Mucosa of stomach (tissue), 1 donor: ENCODE results near the gene NEUROD1.

ENCODE experiments used
- H3K27me3 ChIP-seq: one replicate; pipeline ENCODE4 v1.7.0; 2013; ENCODE audit warnings: mild to moderate bottlenecking, low read length; ENCODE audit not compliant: control insufficient read depth, insufficient read depth
- H3K36me3 ChIP-seq: one replicate; pipeline ENCODE4 v1.7.0; 2013; ENCODE audit warnings: low read length; ENCODE audit not compliant: control insufficient read depth, insufficient read depth
- H3K4me1 ChIP-seq: one replicate; pipeline ENCODE4 v1.7.0; 2013; ENCODE audit warnings: mild to moderate bottlenecking, low read length; ENCODE audit not compliant: control insufficient read depth, insufficient read depth
- H3K4me3 ChIP-seq: one replicate; pipeline ENCODE4 v1.7.0; 2013; ENCODE audit warnings: low read length
- H3K9ac ChIP-seq: one replicate; pipeline ENCODE4 v1.7.0; 2013; ENCODE audit warnings: mild to moderate bottlenecking, low read length, moderate library complexity
- H3K9me3 ChIP-seq: one replicate; pipeline ENCODE4 v1.7.0; 2013; ENCODE audit warnings: mild to moderate bottlenecking, low read length, moderate library complexity; ENCODE audit not compliant: control insufficient read depth
- donor health status: Pancreatic carcinoma.

NEUROD1 gene

GRCh38 chr2:181655519-181655918 is 24.8 kb downstream of the NEUROD1 start:
- no peaks in the 10 kb centered on the region for H3K9me3 ChIP-seq
- H3K27me3 ChIP-seq = peaks cover 16% of the 10 kb centered on the region
- no peaks in the 10 kb centered on the region for H3K36me3 ChIP-seq
- H3K4me1 ChIP-seq = no peaks in the 10 kb centered on the region
- H3K9ac ChIP-seq = no peak overlapping the region
- H3K4me3 ChIP-seq = no peak overlapping the region

- no peaks in the 10 kb centered on the region for H3K4me1 ChIP-seq
- no peaks in the 10 kb centered on the region for H3K36me3 ChIP-seq
- H3K4me3 ChIP-seq = no peak overlapping the region
- no peaks in the 10 kb centered on the region for H3K27me3 ChIP-seq
- no peaks in the 10 kb centered on the region for H3K9me3 ChIP-seq
- H3K9ac ChIP-seq = no peak overlapping the region
Measured at GRCh38 chr2:181649436-181649979, 30.8 kb downstream of the NEUROD1 start.

GRCh38 chr2:181648478-181649155 is 31.7 kb downstream of the NEUROD1 start:
- H3K4me1 ChIP-seq = no peaks in the 10 kb centered on the region
- H3K9me3 ChIP-seq = no peaks in the 10 kb centered on the region
- no peaks in the 10 kb centered on the region for H3K36me3 ChIP-seq
- no peak overlapping the region for H3K9ac ChIP-seq
- H3K27me3 ChIP-seq = no peaks in the 10 kb centered on the region
- no peak overlapping the region for H3K4me3 ChIP-seq

- Histone ChIP-seq H3K9me3 (no peaks in the 10 kb centered on the region), H3K36me3 (no peaks in the 10 kb centered on the region), H3K27me3 (no peaks in the 10 kb centered on the region), H3K4me3 (no peak overlapping the region), H3K4me1 (no peaks in the 10 kb centered on the region), H3K9ac (no peak overlapping the region)
Measured at GRCh38 chr2:181646415-181646987, 33.8 kb downstream of the NEUROD1 start.

GRCh38 chr2:181643151-181643550 is 37.2 kb downstream of the NEUROD1 start:
- H3K4me1 ChIP-seq = no peaks in the 10 kb centered on the region
- H3K9ac ChIP-seq = no peak overlapping the region
- H3K9me3 ChIP-seq = no peaks in the 10 kb centered on the region
- H3K27me3 ChIP-seq = no peaks in the 10 kb centered on the region
- no peaks in the 10 kb centered on the region for H3K36me3 ChIP-seq
- no peak overlapping the region for H3K4me3 ChIP-seq

GRCh38 chr2:181642086-181642485 is 38.2 kb downstream of the NEUROD1 start:
- H3K4me1 ChIP-seq = no peaks in the 10 kb centered on the region
- no peaks in the 10 kb centered on the region for H3K9me3 ChIP-seq
- H3K9ac ChIP-seq = no peak overlapping the region
- H3K27me3 ChIP-seq = no peaks in the 10 kb centered on the region
- no peak overlapping the region for H3K4me3 ChIP-seq
- H3K36me3 ChIP-seq = no peaks in the 10 kb centered on the region

- Histone ChIP-seq H3K9ac (no peak overlapping the region), H3K36me3 (no peaks in the 10 kb centered on the region), H3K4me3 (no peak overlapping the region), H3K9me3 (no peaks in the 10 kb centered on the region), H3K27me3 (no peaks in the 10 kb centered on the region), H3K4me1 (no peaks in the 10 kb centered on the region)
Measured at GRCh38 chr2:181639686-181640085, 40.6 kb downstream of the NEUROD1 start.

- H3K9me3 ChIP-seq = no peaks in the 10 kb centered on the region
- H3K4me1 ChIP-seq = no peaks in the 10 kb centered on the region
- H3K9ac ChIP-seq = no peak overlapping the region
- H3K4me3 ChIP-seq = no peak overlapping the region
- H3K36me3 ChIP-seq = no peaks in the 10 kb centered on the region
- H3K27me3 ChIP-seq = no peaks in the 10 kb centered on the region
Measured at GRCh38 chr2:181632733-181633401, 47.5 kb downstream of the NEUROD1 start.

- Histone ChIP-seq H3K36me3 (no peaks in the 10 kb centered on the region), H3K9ac (no peak overlapping the region), H3K9me3 (no peaks in the 10 kb centered on the region), H3K4me1 (no peaks in the 10 kb centered on the region), H3K4me3 (no peak overlapping the region), H3K27me3 (no peaks in the 10 kb centered on the region)
Measured at GRCh38 chr2:181628590-181629585, 51.4 kb downstream of the NEUROD1 start.

GRCh38 chr2:181627545-181627944 is 52.8 kb downstream of the NEUROD1 start:
- no peak overlapping the region for H3K4me3 ChIP-seq
- H3K4me1 ChIP-seq = no peaks in the 10 kb centered on the region
- H3K36me3 ChIP-seq = no peaks in the 10 kb centered on the region
- H3K27me3 ChIP-seq = no peaks in the 10 kb centered on the region
- no peak overlapping the region for H3K9ac ChIP-seq
- no peaks in the 10 kb centered on the region for H3K9me3 ChIP-seq

- no peak overlapping the region for H3K9ac ChIP-seq
- H3K27me3 ChIP-seq = no peaks in the 10 kb centered on the region
- H3K36me3 ChIP-seq = no peaks in the 10 kb centered on the region
Measured at GRCh38 chr2:181626671-181627070, 53.6 kb downstream of the NEUROD1 start.

More at GRCh38 chr2:181626671-181627070, 53.6 kb downstream of the NEUROD1 start:
- no peaks in the 10 kb centered on the region for H3K4me1 ChIP-seq
- H3K9me3 ChIP-seq = no peaks in the 10 kb centered on the region
- H3K4me3 ChIP-seq = no peak overlapping the region
